Mononuclear cell (primary cell): ENCODE results near the gene ROCK2. TPM values are rescaled to one million over a fixed set of nuclear protein-coding genes. Genes with fewer than 3 reads are reported as not detected.
"Not testable (repeated sequence)": the region's sequence is repeated elsewhere in the genome, so short reads cannot be mapped to it uniquely, and the experiment has no call there.

Experiments
- H3K27me3 ChIP-seq: 2 replicates; pipeline ENCODE4 v1.6.0; 2011; ENCODE audit warnings: low read length, control low read depth; ENCODE audit not compliant: insufficient read depth
- H3K4me1 ChIP-seq: 2 replicates; pipeline ENCODE4 v1.5.1; 2011; ENCODE audit warnings: mild to moderate bottlenecking, low read length, control low read depth; ENCODE audit not compliant: insufficient read depth
- H3K4me3 ChIP-seq: 2 replicates; pipeline ENCODE4 v1.5.1; 2011; ENCODE audit warnings: mild to moderate bottlenecking, low read length, moderate library complexity
- H3K9me3 ChIP-seq: 2 replicates; pipeline ENCODE4 v1.5.1; 2011; ENCODE audit warnings: low read depth, mild to moderate bottlenecking, control low read depth, low read length
- total RNA-seq: library from RNA; depleted of rRNA; stranded (reverse); fragments of >200 nt; gene quantifications from one replicate; pipeline ENCODE4 v1.2.3, GENCODE V29; 2012

The ROCK2 gene
- total RNA-seq, 1 donor, result 8.5 TPM

DNA sequence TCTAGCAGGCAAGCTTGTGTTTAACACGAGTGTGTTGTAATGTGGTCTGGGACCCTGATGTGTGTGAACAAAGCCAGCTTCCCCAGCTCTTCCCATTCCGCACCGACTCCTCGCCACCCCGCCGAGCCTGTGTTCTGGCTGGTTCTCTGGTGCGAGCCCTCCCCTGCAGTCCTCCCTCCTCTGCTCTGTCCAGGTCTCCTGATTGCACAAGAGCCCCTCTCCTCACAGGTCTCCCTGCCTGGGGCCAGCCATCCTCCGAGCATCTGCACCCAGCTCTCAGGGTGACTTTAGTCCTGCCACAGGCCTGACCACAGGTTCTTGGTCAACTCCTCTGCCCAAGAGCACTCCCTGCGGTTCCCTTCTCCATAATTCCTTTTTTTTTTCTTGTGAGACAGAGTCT is 175.9 kb downstream of the ROCK2 start:
- no peak overlapping the region for H3K4me3 ChIP-seq
- no peaks in the 10 kb centered on the region for H3K9me3 ChIP-seq

DNA sequence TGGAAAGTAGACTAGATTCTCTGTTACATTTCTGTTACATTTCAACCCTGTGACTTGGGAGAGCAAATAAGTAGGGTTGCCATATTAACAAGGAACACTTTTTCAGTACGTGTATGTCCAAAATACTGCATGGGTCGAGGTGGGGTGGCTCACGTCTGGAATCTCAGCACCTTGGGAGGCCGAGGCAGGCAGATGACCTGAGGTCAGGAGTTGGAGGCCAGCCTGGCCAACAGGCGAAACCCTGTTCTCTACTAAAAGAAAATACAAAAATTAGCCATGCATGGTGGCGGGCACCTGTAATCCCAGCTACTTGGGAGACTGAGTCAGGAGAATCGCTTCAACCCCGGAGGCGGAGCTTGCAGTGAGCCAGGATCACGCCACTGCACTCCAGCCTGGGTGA is 178.0 kb downstream of the ROCK2 start:
- H3K27me3 ChIP-seq, result no peaks in the 10 kb centered on the region
- no peaks in the 10 kb centered on the region for H3K9me3 ChIP-seq
- H3K4me1 ChIP-seq, result peaks cover 2% of the 10 kb centered on the region
- no peak overlapping the region for H3K4me3 ChIP-seq

More for the DNA sequence above, 175.9 kb downstream of the ROCK2 start:
- H3K4me1 ChIP-seq, result no peaks in the 10 kb centered on the region
- H3K27me3 ChIP-seq, result no peaks in the 10 kb centered on the region

DNA sequence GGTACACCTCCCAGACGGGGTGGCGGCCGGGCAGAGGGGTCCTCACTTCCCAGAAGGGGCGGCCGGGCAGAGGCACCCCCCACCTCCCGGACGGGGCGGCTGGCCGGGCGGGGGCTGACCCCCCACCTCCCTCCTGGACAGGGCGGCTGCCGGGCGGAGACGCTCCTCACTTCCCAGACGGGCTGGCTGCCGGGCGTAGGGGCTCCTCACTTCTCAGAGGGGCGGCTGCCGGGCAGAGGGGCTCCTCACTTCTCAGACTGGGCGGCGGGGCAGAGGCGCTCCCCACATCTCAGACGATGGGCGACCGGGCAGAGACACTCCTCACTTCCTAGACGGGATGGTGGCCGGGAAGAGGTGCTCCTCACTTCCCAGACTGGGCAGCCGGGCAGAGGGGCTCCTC is 179.4 kb downstream of the ROCK2 start:
- peaks cover 14% of the 10 kb centered on the region for H3K4me1 ChIP-seq
- H3K9me3 ChIP-seq, H3K4me3 ChIP-seq, H3K27me3 ChIP-seq: not testable (repeated sequence)

DNA sequence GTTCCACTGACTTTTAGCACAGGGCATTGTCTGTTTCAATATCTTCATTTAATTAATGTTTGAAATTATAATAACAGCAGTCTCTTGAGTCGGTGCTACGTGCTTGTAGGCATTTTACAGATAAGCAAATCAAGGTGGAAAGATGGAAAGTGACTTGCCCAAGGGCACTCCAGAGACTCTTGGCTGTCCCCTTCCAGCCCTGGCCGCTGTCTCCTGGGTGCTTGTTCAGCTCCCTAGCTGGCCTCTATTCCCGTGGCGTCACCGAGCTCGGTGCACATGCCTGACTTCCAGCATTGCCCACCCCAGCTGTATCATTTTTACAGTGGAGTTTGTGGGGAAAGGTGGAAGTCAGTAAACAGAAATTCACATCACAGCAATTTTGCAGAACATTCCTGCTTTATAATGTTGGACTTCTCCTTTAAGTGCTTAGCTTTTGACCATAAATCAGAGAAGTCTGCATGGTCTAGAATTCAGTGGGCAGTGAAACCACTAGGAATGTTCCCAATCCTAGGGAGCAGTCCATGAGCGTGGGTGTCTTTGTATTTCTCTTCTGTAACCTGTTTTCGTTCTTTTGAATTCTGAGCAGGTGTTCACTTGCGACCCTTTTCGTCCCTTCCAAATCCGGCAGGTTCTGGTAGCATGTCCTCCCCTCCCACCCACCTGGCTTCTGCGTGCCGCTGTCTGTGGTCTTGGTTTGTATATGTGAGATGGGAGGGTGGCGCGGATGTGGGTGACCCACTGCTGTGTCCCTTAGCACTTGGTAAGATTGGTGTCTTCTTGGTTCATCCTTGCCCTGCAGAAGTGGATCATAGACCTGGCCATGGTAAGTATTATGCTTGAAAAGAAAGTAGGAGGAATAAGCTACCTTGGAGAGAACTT is 180.8 kb downstream of the ROCK2 start:
- peaks cover 14% of the 10 kb centered on the region for H3K4me1 ChIP-seq
- no peaks in the 10 kb centered on the region for H3K9me3 ChIP-seq
- H3K27me3 ChIP-seq, result no peaks in the 10 kb centered on the region
- H3K4me3 ChIP-seq, result no peak overlapping the region

DNA sequence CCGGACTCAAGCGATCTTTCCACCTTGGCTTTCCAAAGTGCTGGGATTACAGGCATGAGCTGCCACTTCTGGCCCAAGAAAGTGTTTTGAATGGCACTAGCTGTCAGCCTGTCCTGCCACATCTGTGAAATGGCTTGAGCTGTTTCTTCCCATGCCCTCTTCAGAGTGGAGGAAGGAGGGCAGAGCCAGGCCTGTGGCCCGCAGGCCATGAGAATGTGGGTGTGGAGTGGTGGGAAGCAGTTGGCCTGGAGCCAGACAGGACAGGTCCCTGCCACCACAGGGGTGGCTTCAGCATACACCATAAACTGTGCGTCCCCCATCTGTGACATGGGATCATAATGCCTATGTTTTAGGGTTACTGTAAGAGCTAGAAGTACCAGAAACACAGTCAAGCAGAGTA is 182.7 kb downstream of the ROCK2 start:
- no peaks in the 10 kb centered on the region for H3K9me3 ChIP-seq
- H3K4me3 ChIP-seq, result no peak overlapping the region
- H3K27me3 ChIP-seq, result no peaks in the 10 kb centered on the region
- H3K4me1 ChIP-seq, result peaks cover 18% of the 10 kb centered on the region

DNA sequence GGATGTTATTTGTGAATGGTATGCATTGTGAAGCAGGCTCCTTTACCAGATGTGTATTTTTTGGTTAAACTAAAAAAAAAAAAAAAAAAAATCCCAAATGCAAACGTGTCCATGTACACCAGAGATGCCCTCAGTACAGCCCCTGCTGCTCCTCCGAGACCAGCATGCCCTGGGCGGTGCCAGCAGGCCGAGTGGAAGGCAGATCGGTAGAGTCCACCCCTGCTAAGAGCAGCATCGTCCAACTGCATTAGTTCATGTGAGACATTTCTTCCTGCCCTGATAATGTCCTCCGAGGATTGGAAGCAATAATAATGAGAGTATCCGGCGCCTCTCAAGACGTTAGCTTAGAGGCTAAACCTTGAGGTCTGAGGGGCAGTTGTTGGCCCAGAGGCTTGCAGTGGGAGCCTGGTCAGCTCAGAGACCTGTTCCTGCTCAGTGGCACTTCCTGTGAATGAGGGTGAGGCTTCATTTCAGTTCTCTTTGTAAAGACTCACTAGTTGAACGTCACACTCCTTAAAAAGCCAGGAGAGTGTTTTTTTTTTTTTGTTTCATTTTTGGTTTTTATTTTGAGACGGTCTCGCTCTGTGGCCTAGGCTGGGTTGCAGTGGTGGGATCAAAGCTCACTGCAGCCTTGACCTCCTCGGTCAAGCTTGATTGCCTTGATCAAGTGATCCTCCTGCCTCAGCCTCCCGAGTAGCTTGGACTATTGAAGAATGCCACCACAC is 183.5 kb downstream of the ROCK2 start:
- H3K27me3 ChIP-seq, result no peaks in the 10 kb centered on the region
- H3K4me1 ChIP-seq, result peaks cover 27% of the 10 kb centered on the region
- no peak overlapping the region for H3K4me3 ChIP-seq
- H3K9me3 ChIP-seq, result no peaks in the 10 kb centered on the region

DNA sequence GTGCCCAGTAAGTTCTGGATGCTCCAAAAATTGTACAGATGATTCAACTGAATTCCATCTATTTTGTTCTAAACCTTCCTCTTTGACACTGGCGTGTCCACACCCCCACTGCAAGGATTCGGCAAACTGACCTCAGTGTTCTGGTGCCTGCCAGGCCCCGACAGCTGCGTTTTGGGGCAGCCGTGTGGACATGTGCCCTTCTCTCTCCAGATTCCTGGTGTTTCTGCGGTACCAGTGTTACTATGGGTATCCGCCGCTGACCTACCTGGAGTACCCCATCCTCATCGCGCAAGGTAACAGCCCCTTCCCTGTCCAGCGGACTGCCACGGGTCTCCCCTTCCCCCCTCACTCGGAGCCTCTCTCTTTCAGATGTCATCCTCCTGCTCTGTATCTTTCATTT is 184.2 kb downstream of the ROCK2 start:
- no peak overlapping the region for H3K4me3 ChIP-seq
- H3K27me3 ChIP-seq, result no peaks in the 10 kb centered on the region
- H3K4me1 ChIP-seq, result peaks cover 30% of the 10 kb centered on the region

DNA sequence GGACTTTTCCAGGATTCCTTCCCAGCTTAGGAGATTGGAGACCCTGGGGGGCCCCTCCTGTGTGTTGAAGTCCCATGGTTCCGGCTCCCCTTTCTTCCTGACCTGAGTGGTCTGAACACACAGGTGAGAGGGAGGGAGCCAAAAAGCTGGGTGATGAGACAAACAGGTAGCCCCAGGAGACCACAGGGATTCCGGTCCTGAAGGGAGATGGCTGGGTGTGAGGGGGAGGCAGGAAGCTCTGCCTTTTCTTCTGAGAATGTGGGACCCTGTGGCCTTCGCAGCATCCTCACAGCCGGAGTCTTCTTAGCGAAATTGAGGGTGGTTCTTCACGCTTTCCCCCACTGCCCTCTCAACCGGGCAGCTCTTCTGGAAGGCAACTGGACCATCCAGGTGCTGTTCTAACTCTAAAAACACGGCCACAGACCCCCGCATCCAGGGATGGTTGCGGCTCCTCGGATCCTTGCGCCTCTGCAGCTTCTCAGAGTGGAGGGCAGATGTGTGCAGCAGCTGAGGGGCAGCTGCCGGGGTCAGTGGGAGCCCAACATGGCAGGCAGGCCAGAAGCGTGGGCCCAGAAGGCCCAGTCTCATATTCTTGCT is 184.8 kb downstream of the ROCK2 start:
- Histone ChIP-seq H3K4me3 (no peak overlapping the region), H3K4me1 (peaks cover 31% of the 10 kb centered on the region), H3K9me3 (no peaks in the 10 kb centered on the region), H3K27me3 (no peaks in the 10 kb centered on the region)

More for the DNA sequence above, 184.2 kb downstream of the ROCK2 start:
- H3K9me3 ChIP-seq, result no peaks in the 10 kb centered on the region

DNA sequence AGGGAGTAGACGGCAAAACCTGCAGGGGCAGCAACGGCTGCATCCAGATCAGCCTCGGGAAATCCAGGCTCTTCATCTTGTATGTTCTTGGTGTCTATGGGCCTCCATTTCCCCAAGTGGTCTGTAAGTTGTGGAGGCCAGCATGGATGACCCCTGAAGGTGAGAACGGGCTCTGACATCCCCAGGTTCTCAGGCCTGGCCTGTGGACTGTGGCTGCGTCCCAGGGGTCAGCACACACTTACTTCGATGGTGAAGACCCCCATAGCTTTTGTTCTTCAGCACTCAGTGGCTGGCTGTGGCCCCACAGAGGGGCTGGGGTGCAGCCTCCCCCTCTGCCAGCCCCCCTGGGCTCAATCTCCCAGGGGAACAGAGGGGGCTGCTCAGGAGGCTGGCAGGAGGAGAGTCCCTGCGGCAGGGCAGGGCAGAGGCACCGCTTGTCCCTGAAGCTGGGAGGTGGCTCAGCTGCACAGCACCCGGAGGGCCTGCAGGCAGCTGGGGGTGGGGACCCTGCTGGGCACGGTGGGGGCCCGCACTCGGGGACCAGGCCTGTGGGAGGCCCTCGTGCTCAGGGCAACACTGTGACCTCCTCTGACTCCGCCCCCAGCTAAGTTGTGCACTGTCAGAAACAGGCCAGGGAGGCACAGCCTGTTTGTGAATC is 185.4 kb downstream of the ROCK2 start:
- Histone ChIP-seq H3K4me3 (no peak overlapping the region), H3K9me3 (no peaks in the 10 kb centered on the region), H3K27me3 (no peaks in the 10 kb centered on the region), H3K4me1 (peaks cover 38% of the 10 kb centered on the region)

DNA sequence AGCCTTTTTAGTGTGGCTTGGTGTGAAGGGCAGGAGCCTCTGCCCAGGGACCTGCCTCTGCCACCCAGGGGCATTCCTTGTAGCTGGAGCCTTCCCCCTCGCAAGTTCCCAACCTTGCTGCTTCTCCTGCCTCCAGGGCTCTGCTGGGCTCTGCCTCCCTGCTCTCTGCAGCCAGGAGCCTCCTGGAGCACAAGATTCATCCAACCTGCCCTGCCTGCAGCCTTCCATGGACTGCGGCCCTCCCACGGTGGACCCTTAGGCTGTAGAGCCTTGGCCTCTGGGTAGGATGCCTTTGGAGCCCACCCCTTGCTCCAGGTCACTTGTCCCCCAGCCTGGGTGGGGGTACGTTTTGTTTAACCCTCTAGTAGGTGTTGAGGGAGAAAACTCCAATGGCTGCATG is 186.7 kb downstream of the ROCK2 start:
- no peaks in the 10 kb centered on the region for H3K9me3 ChIP-seq
- H3K27me3 ChIP-seq, result no peaks in the 10 kb centered on the region
- peaks cover 38% of the 10 kb centered on the region for H3K4me1 ChIP-seq
- H3K4me3 ChIP-seq, result no peak overlapping the region

DNA sequence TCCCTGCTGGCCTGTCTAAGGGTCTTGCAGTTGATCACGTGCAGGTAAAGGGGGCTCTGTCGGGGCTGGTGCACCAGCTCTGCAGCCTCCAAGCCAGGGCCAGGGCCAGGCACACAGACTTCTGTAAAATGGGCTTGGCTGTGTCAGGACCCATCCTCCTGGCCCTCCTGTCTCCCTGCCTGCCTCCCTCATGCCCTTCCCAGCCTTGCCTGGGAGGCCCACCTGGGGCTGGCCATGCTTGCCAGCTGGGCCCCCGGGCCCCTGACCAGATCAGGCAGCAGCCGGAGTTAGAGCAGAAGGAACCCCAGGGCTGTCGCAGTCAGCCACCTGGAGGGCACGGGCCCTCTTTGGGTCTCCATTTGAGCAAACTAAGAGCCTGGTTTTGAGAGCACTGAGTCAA is 187.1 kb downstream of the ROCK2 start:
- H3K4me3 ChIP-seq, result no peak overlapping the region
- no peaks in the 10 kb centered on the region for H3K9me3 ChIP-seq
- H3K27me3 ChIP-seq, result no peaks in the 10 kb centered on the region
- peaks cover 38% of the 10 kb centered on the region for H3K4me1 ChIP-seq

DNA sequence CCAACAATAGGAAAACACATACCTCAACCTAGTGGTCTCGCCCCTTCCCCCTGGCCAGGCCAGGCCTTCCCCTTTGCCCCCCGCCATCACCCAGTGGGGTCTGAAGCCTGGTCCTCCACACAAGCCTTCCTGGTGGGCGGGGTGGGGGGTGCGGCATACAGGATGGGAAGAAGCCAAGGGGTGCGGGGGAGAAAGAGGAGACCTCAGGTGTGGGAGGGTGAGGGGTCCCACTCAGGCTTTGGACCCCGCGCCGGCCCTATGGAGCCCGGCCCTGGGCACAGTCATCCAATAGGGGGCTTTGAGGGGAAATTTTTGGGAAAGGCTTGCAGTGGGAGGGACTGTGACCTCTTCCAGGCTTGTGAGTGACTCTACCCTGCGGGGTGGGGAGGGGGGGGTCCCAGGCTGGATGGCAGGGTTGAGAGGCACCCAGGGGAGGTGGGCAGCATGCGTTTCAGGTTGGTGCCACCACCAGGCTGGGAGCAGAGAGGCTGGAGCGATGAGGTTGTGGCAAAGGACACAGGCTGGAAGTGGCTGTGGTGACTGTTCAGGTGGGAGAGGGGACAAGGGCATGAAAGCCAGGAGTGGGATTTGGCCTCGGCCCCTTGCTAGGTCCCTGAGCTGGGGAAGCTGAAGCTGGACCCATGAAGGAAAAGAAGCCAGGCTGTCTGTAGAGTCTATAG is 187.9 kb downstream of the ROCK2 start:
- no peak overlapping the region for H3K4me3 ChIP-seq
- peaks cover 37% of the 10 kb centered on the region for H3K4me1 ChIP-seq
- H3K9me3 ChIP-seq, result no peaks in the 10 kb centered on the region
- H3K27me3 ChIP-seq, result no peaks in the 10 kb centered on the region

DNA sequence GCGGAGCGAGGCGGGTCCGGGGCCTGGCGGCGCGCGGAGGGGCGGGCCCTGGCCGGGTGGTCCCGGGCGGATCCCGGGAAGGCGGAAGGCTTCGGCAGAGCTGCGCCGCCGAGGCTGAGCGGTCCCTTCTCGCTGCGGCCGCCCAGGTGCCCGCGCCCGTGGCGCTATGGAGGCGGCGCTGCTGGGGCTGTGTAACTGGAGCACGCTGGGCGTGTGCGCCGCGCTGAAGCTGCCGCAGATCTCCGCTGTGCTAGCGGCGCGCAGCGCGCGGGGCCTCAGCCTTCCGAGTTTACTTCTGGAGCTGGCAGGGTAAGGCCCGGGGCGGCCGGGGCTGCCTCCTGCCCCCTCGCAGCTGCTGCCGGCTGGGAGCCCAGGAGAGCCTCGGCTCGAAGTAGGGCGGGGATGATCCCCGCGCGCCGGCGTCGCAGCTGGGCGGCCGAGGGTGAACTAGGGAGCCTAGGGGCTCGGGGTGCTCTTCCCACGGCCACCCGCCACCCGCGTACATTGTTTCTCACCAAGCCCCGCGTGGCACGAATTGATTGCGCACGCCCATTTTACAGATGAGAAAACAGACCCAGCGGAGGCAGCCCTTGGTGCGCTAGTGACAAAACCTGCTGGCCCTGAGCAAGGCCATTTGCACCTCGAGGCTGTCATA is 188.9 kb downstream of the ROCK2 start, which contains the start of gene SLC66A3:
SLC66A3 (plus strand) TSS at position 87 of the 655 bp plus-strand sequence; CDS start at position 167, 80 bp downstream.
- Histone ChIP-seq H3K4me1 (peaks cover 26% of the 10 kb centered on the region), H3K9me3 (no peaks in the 10 kb centered on the region), H3K27me3 (no peaks in the 10 kb centered on the region), H3K4me3 (peak within 1 kb of the TSS; percentile 63)

DNA sequence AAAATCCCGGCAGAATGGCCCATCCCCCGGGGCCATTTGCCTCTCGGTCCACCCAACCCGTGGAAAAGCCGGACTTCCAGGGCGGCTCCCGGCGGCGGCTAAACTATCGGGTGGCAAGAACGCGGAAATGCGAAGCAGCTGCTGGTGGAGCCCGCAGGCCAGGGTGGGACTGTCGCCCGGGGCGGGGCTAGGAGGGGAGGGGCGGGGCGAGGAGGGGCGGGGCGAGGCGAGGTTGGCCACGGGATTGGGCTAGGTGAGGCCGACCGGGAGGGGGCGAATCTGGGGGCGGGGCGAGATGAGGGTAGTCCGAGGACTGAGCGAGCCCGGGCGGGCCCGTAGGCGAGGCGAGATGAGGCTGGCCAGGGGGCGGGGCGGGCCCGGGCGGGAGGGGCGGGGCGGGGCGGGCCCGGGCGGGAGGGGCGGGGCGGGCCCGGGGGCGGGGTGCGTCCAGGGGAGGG is 189.5 kb downstream of the ROCK2 start:
- H3K4me1 ChIP-seq, result peaks cover 23% of the 10 kb centered on the region
- no peaks in the 10 kb centered on the region for H3K27me3 ChIP-seq
- peak overlapping the region; percentile 63 for H3K4me3 ChIP-seq
- H3K9me3 ChIP-seq, result no peaks in the 10 kb centered on the region
